GM23338 (cell line): ENCODE results near the gene FES. TPM values are rescaled to one million over a fixed set of nuclear protein-coding genes. Genes with fewer than 3 reads are reported as not detected.

Experiments used
- ATAC-seq: fragments of 200-7000 bp; cut with Tn5 transposase; 3 replicates; pipeline ENCODE4 v1.9.1; 2020
- DNase-seq: peaks from one replicate; pipeline ENCODE4 v3.0.0-alpha.2; 2015; ENCODE audit warnings: low spot score
- H2AFZ ChIP-seq: fragments of 200-600 bp; sonication (generic); 2 replicates; pipeline ENCODE4 v1.8.0; 2016; ENCODE audit warnings: antibody characterized with exemption, mild to moderate bottlenecking, moderate library complexity
- H3F3A ChIP-seq: fragments of 200-600 bp; sonication (generic); replicated peaks from 2 replicates; pipeline ENCODE4 v1.8.0; 2017; ENCODE audit warnings: antibody characterized with exemption, mixed run types, low read depth
- H3K27ac ChIP-seq: fragments of 200-600 bp; sonication (generic); 2 replicates; pipeline ENCODE4 v1.6.1; 2016; ENCODE audit warnings: low read depth
- H3K27me3 ChIP-seq: fragments of 200-600 bp; sonication (generic); 2 replicates; pipeline ENCODE4 v1.8.0; 2016; ENCODE audit warnings: mild to moderate bottlenecking, mixed run types, moderate library complexity; ENCODE audit not compliant: insufficient read depth
- H3K36me3 ChIP-seq: fragments of 200-600 bp; sonication (generic); 2 replicates; pipeline ENCODE4 v1.8.0; 2016; ENCODE audit warnings: mild to moderate bottlenecking; ENCODE audit not compliant: insufficient read depth
- H3K4me1 ChIP-seq: fragments of 200-600 bp; sonication (generic); 2 replicates; pipeline ENCODE4 v1.8.0; 2016; ENCODE audit warnings: mild to moderate bottlenecking, moderate library complexity; ENCODE audit not compliant: insufficient read depth
- H3K4me2 ChIP-seq: fragments of 200-600 bp; sonication (generic); 2 replicates; pipeline ENCODE4 v1.7.1; 2017; ENCODE audit warnings: mixed run types
- H3K4me3 ChIP-seq: fragments of 200-600 bp; sonication (generic); 2 replicates; pipeline ENCODE4 v1.6.1; 2016; ENCODE audit warnings: mixed run types
- H3K79me2 ChIP-seq: fragments of 200-600 bp; sonication (generic); replicated peaks from 2 replicates; pipeline ENCODE4 v1.8.0; 2017; ENCODE audit warnings: mild to moderate bottlenecking; ENCODE audit not compliant: insufficient read depth
- H3K9me2 ChIP-seq: fragments of 200-600 bp; sonication (generic); 2 replicates; pipeline ENCODE4 v1.8.0; 2017; ENCODE audit not compliant: insufficient read depth
- H4K20me1 ChIP-seq: fragments of 200-600 bp; sonication (generic); replicated peaks from 2 replicates; pipeline ENCODE4 v1.8.0; 2017; ENCODE audit warnings: mild to moderate bottlenecking; ENCODE audit not compliant: insufficient read depth
- H3K27ac Mint-ChIP-seq: 2 replicates; pipeline ENCODE4 v1.8.0; 2020; ENCODE audit warnings: inconsistent platforms, mild to moderate bottlenecking, moderate library complexity, mixed read lengths
- H3K27me3 Mint-ChIP-seq: 3 replicates; pipeline ENCODE4 v1.8.0; 2022; ENCODE audit warnings: low read depth, mild to moderate bottlenecking, moderate library complexity, mixed read lengths, inconsistent platforms; ENCODE audit not compliant: insufficient read depth, poor library complexity
- H3K36me3 Mint-ChIP-seq: 3 replicates; pipeline ENCODE4 v1.8.0; 2021; ENCODE audit warnings: low read depth, mild to moderate bottlenecking, inconsistent platforms, moderate library complexity, mixed read lengths
- H3K4me1 Mint-ChIP-seq: 3 replicates; pipeline ENCODE4 v1.8.0; 2020; ENCODE audit warnings: mild to moderate bottlenecking, inconsistent platforms, mixed read lengths
- H3K4me3 Mint-ChIP-seq: 3 replicates; pipeline ENCODE4 v1.8.0; 2021; ENCODE audit warnings: moderate library complexity, mild to moderate bottlenecking, inconsistent platforms, mixed read lengths
- H3K9me3 Mint-ChIP-seq: 3 replicates; pipeline ENCODE4 v1.8.0; 2020; ENCODE audit warnings: moderate library complexity, mild to moderate bottlenecking, inconsistent platforms, mixed read lengths
- CREB1 ChIP-seq: fragments of 250-450 bp; sonication (Bioruptor Pico); IDR thresholded peaks from 2 replicates; pipeline ENCODE4 v1.5.0; 2020; ENCODE audit warnings: low read depth, mild to moderate bottlenecking, moderate library complexity
- CTCF ChIP-seq, 2 experiments: fragments of 200-600 bp in 1 of 2; sonication (generic) in 1 of 2; conservative IDR thresholded peaks; 2 replicates each; pipeline versions ENCODE4 v1.5.1 to v1.6.1; 2016 to 2017; ENCODE audit warnings: antibody characterized with exemption in 2 of 2, low read depth in 2 of 2, mild to moderate bottlenecking in 2 of 2, moderate library complexity in 1 of 2
- ETS1 ChIP-seq: IDR thresholded peaks from 2 replicates; pipeline ENCODE4 v1.6.1; 2016; ENCODE audit warnings: antibody characterized with exemption
- EZH2 ChIP-seq: fragments of 200-600 bp; sonication (generic); IDR thresholded peaks from one replicate; pipeline ENCODE4 v1.8.0; 2017; ENCODE audit warnings: antibody characterized with exemption, mild to moderate bottlenecking, low read depth; ENCODE audit not compliant: unreplicated experiment
- EZH2phosphoT487 ChIP-seq: fragments of 200-600 bp; sonication (generic); IDR thresholded peaks from one replicate; pipeline ENCODE4 v1.8.1; 2018; ENCODE audit warnings: antibody characterized with exemption; ENCODE audit not compliant: unreplicated experiment
- JUNB ChIP-seq: IDR thresholded peaks from one replicate; pipeline ENCODE4 v1.6.1; 2016; ENCODE audit warnings: antibody characterized with exemption; ENCODE audit not compliant: unreplicated experiment
- NANOG ChIP-seq: IDR thresholded peaks from 2 replicates; pipeline ENCODE4 v1.6.1; 2016; ENCODE audit warnings: antibody characterized with exemption, borderline replicate concordance
- POLR2AphosphoS5 ChIP-seq: IDR thresholded peaks from 2 replicates; pipeline ENCODE4 v1.6.1; 2016; ENCODE audit warnings: antibody characterized with exemption, low read depth
- REST ChIP-seq: IDR thresholded peaks from one replicate; pipeline ENCODE4 v1.6.1; 2018; ENCODE audit warnings: antibody characterized with exemption; ENCODE audit not compliant: unreplicated experiment
- STAT1 ChIP-seq: IDR thresholded peaks from one replicate; pipeline ENCODE4 v1.6.1; 2016; ENCODE audit warnings: antibody characterized with exemption; ENCODE audit not compliant: unreplicated experiment
- ZNF114 ChIP-seq: fragments of 250-450 bp; sonication (Bioruptor Pico); IDR thresholded peaks from 2 replicates; pipeline ENCODE4 v1.5.0; 2020; ENCODE audit warnings: mild to moderate bottlenecking, moderate library complexity
- ZNF331 ChIP-seq: fragments of 250-450 bp; sonication (Bioruptor Pico); IDR thresholded peaks from 2 replicates; pipeline ENCODE4 v1.5.0; 2020; ENCODE audit warnings: low read depth, mild to moderate bottlenecking, moderate library complexity
- ZNF462 ChIP-seq: fragments of 250-450 bp; sonication (Bioruptor Pico); IDR thresholded peaks from 2 replicates; pipeline ENCODE4 v1.5.0; 2020; ENCODE audit warnings: mild to moderate bottlenecking, moderate library complexity
- polyA plus RNA-seq: library from polyadenylated mRNA; unstranded; fragments of >200 nt; fragmentation: Nextera tagmentation; extraction: Ambion mirVana; gene quantifications from 2 replicates; pipeline ENCODE4 v1.2.1, GENCODE V29; 2016
- total RNA-seq: library from RNA; depleted of rRNA; stranded (reverse); fragments of >200 nt; shearing (Covaris generic); gene quantifications from 2 replicates; pipeline ENCODE4 v1.2.3, GENCODE V29; 2014

Gene FES
- total and polyA plus RNA-seq, 2 experiments from 2014 or later = 2.7 to 14.4 TPM

GRCh38 chr15:90866800-90867199 lies 17.5 kb upstream of the FES start:
- DNase-seq (no peak), ATAC-seq (no peak)
- Histone ChIP-seq H3F3A (peaks cover 22% of the 10 kb centered on the region), H3K9me2 (no peaks in the 10 kb centered on the region), H4K20me1 (no peaks in the 10 kb centered on the region), H3K27me3 (no peaks in the 10 kb centered on the region), H2AFZ (no peak overlapping the region), H3K4me2 (no peak overlapping the region), H3K4me1 (peaks cover 32% of the 10 kb centered on the region), H3K27ac (no peak overlapping the region), H3K36me3 (no peaks in the 10 kb centered on the region), H3K79me2 (no peaks in the 10 kb centered on the region), H3K4me3 (no peak overlapping the region)
- Mint-ChIP-seq H3K4me1 (peaks cover 40% of the 10 kb centered on the region), H3K27me3 (peaks cover 11% of the 10 kb centered on the region), H3K36me3 (no peaks in the 10 kb centered on the region; the same call in 2 of the 3 replicates), H3K4me3 (no peak overlapping the region; the same call in 2 of the 3 replicates), H3K9me3 (no peaks in the 10 kb centered on the region), H3K27ac (no peak overlapping the region)
- TF ChIP-seq CREB1 (CRISPR knock-in tag) (no peak), EZH2phosphoT487 (no peak), CTCF (conservative IDR thresholded peaks at IDR 0.05; ENCODE audit: low read depth in 2 of 2) (no peak), ZNF462 (CRISPR knock-in tag) (no peak), POLR2AphosphoS5 (no peak), JUNB (no peak), ZNF331 (CRISPR knock-in tag) (no peak), EZH2 (no peak), REST (no peak), STAT1 (no peak), ETS1 (no peak), ZNF114 (no peak), NANOG (no peak)
